Endothelial cell of umbilical vein (primary cell): Measurements from ENCODE around the gene AK6. TPM values are rescaled to one million over a fixed set of nuclear protein-coding genes. Genes with fewer than 3 reads are reported as not detected.

Experiments
- BruUV-seq: library from RNA; stranded (reverse); fragments of 400-500 nt; replicated peaks from 2 replicates; lab custom pipeline; 2021; lab: Mats Ljungman, UMichigan
- CTCF ChIA-PET: fragments of 300-600, 350-600 bp; sonication (Branson Sonifier 250); formaldehyde crosslinking; loops from one replicate; lab custom pipeline; 2021; ENCODE audit warnings: antibody characterized with exemption, inconsistent platforms; lab: Charles Lee
- POLR2A ChIA-PET: fragments of 300-600, 350-600 bp; sonication (Branson Sonifier 250); formaldehyde crosslinking; loops from one replicate; lab custom pipeline; 2021; ENCODE audit warnings: antibody characterized with exemption, inconsistent platforms; lab: Charles Lee
- DNase-seq: peaks from one replicate; pipeline ENCODE4 v3.0.0-alpha.2; 2011; ENCODE audit warnings: low read depth, low spot score
- FAIRE-seq: peaks from 2 replicates; lab custom pipeline; 2011; peaks lifted over from hg19 to GRCh38; lab: Jason Lieb, UNC
- H2AFZ ChIP-seq: 2 replicates; pipeline ENCODE4 v1.6.0; 2012; ENCODE audit warnings: low read depth, low read length, control low read depth, inconsistent platforms
- H3K27ac ChIP-seq: 2 replicates; pipeline ENCODE4 v1.5.1; 2011; ENCODE audit warnings: low read depth, mild to moderate bottlenecking, control low read depth, low read length, moderate library complexity; ENCODE audit not compliant: insufficient read depth
- H3K27me3 ChIP-seq, 2 experiments: 2 replicates each; pipeline versions ENCODE4 v1.6.0 to v1.6.1; 2011; ENCODE audit warnings: low read length in 2 of 2, mixed read lengths in 1 of 2; ENCODE audit not compliant: control insufficient read depth in 2 of 2, insufficient read depth in 2 of 2
- H3K36me3 ChIP-seq, 2 experiments: 2 replicates in 1 of 2; 3 replicates in 1 of 2; pipeline ENCODE4 v1.5.1; 2011; ENCODE audit warnings: low read length in 2 of 2, mild to moderate bottlenecking in 1 of 2, moderate library complexity in 1 of 2; ENCODE audit not compliant: control insufficient read depth in 2 of 2, insufficient read depth in 2 of 2; ENCODE audit errors: extremely low read depth in 1 of 2
- H3K4me1 ChIP-seq: 3 replicates; pipeline ENCODE4 v1.5.1; 2011; ENCODE audit warnings: mild to moderate bottlenecking, low read length; ENCODE audit not compliant: control insufficient read depth, insufficient read depth; ENCODE audit errors: extremely low read depth
- H3K4me2 ChIP-seq: 2 replicates; pipeline ENCODE4 v1.6.1; 2011; ENCODE audit warnings: low read length, control low read depth, mixed read lengths; ENCODE audit not compliant: insufficient read depth
- H3K4me3 ChIP-seq, 3 experiments: fragments of 200-600 bp in 1 of 3; sonication (generic), shearing (Covaris generic) in 1 of 3; replicated peaks in 1 of 3; 2 replicates each; pipeline ENCODE4 v1.5.1; 2011 to 2016; ENCODE audit warnings: control low read depth in 3 of 3, low read length in 3 of 3, mild to moderate bottlenecking in 2 of 3, inconsistent platforms in 1 of 3, low read depth in 1 of 3, moderate library complexity in 1 of 3; ENCODE audit not compliant: insufficient read depth in 1 of 3
- H3K79me2 ChIP-seq: 2 replicates; pipeline ENCODE4 v1.6.0; 2012; ENCODE audit warnings: low read length, inconsistent platforms; ENCODE audit not compliant: control insufficient read depth, insufficient read depth
- H3K9ac ChIP-seq: replicated peaks from 2 replicates; pipeline ENCODE3; 2011; ENCODE audit warnings: low read length, control low read depth; ENCODE audit not compliant: insufficient read depth; ENCODE audit errors: extremely low read depth
- H3K9me1 ChIP-seq: replicated peaks from 3 replicates; pipeline ENCODE4 v1.6.0; 2011; ENCODE audit warnings: mild to moderate bottlenecking, low read length; ENCODE audit not compliant: control insufficient read depth, insufficient read depth; ENCODE audit errors: extremely low read depth
- H3K9me3 ChIP-seq: replicated peaks from 2 replicates; pipeline ENCODE4 v1.5.1; 2012; ENCODE audit warnings: low read length, inconsistent platforms; ENCODE audit not compliant: control insufficient read depth, insufficient read depth
- H4K20me1 ChIP-seq: replicated peaks from 2 replicates; pipeline ENCODE3; 2011; ENCODE audit warnings: mild to moderate bottlenecking, low read length; ENCODE audit not compliant: control insufficient read depth, insufficient read depth; ENCODE audit errors: extremely low read depth
- CTCF ChIP-seq, 2 donors: IDR thresholded peaks; 1 replicate in 1 of 2; 2 replicates in 1 of 2; pipeline ENCODE4 v1.5.1; 2011; ENCODE audit warnings: low read length in 2 of 2, mild to moderate bottlenecking in 2 of 2, moderate library complexity in 2 of 2, control low read depth in 1 of 2, inconsistent platforms in 1 of 2, low read depth in 1 of 2; ENCODE audit not compliant: insufficient read depth in 1 of 2; ENCODE audit errors: extremely low read depth in 1 of 2
- EZH2 ChIP-seq: IDR thresholded peaks from 2 replicates; pipeline ENCODE4 v1.6.1; 2012; ENCODE audit warnings: borderline replicate concordance, low read depth, mild to moderate bottlenecking, moderate library complexity, low read length, inconsistent platforms; ENCODE audit not compliant: severe bottlenecking
- FOS ChIP-seq: IDR thresholded peaks from 2 replicates; pipeline ENCODE4 v1.6.1; 2011; ENCODE audit warnings: mild to moderate bottlenecking, low read length, moderate library complexity, borderline replicate concordance; ENCODE audit not compliant: insufficient read depth
- GATA2 ChIP-seq: IDR thresholded peaks from 2 replicates; pipeline ENCODE4 v1.7.0; 2011; ENCODE audit warnings: low read depth, mild to moderate bottlenecking, moderate library complexity, mixed read lengths, low read length; ENCODE audit not compliant: insufficient read length, insufficient read depth
- JUN ChIP-seq: IDR thresholded peaks from 2 replicates; pipeline ENCODE4 v1.6.1; 2011; ENCODE audit warnings: borderline replicate concordance, low read depth; ENCODE audit not compliant: insufficient read length, insufficient read depth
- MAX ChIP-seq: IDR thresholded peaks from 2 replicates; pipeline ENCODE4 v1.6.1; 2011; ENCODE audit not compliant: insufficient read depth, insufficient read length
- MYC ChIP-seq: IDR thresholded peaks from one replicate; pipeline ENCODE4 v1.6.1; 2011; ENCODE audit warnings: mild to moderate bottlenecking, low read depth, low read length
- POLR2A ChIP-seq: IDR thresholded peaks from 2 replicates; pipeline ENCODE4 v1.6.1; 2012; ENCODE audit warnings: low read depth, mild to moderate bottlenecking, control low read depth, low read length
- POLR2AphosphoS5 ChIP-seq: IDR thresholded peaks from 2 replicates; pipeline ENCODE4 v1.6.1; 2012; ENCODE audit warnings: low read depth, mild to moderate bottlenecking, control low read depth, low read length, moderate library complexity; ENCODE audit not compliant: insufficient read depth
- dilution Hi-C: fragments of 300-500 bp; cut with MboI; formaldehyde crosslinking; loops from one replicate; pipeline ENCODE4 v1.15.0; 2019; ENCODE audit warnings: low sequenced_read_pairs; ENCODE audit not compliant: extremely low pct_ligation_motif_present
- intact Hi-C: fragments of 100-400 bp; cut with micrococcal nuclease; formaldehyde crosslinking; loops from one replicate; pipeline ENCODE4 v1.10.0; 2022
- polyA plus RNA-seq, 4 experiments: library from polyadenylated mRNA; depleted of rRNA in 3 of 4; stranded (reverse) in 3 of 4; unstranded in 1 of 4; fragments of >200 nt; gene quantifications; 2 replicates each; pipeline versions ENCODE4 v1.2.1 to v1.2.3, GENCODE V29; 2011 to 2012; ENCODE audit warnings: missing spikeins in 1 of 4
- total RNA-seq: library from RNA; stranded (reverse); gene quantifications from 2 replicates; pipeline ENCODE4 v1.2.3, GENCODE V29; 2021

Gene AK6
- total and polyA plus RNA-seq, 2 donors (not counting 3 experiments of a cell fraction or from before 2014, with no cell fraction given): 13.2 to 30.1 TPM

- H4K20me1 ChIP-seq: no peaks in the 10 kb centered on the region
- H3K36me3 ChIP-seq: no peaks in the 10 kb centered on the region
- no peak for DNase-seq
- H3K27ac ChIP-seq: no peak overlapping the region
- ChIA-PET CTCF (interaction anchor here (0.6 to 0.9 kb wide), 2 partner anchors 31 to 35 kb away, joined by 3 read pairs; no protein-coding TSS in a partner anchor), POLR2A (no interaction called here)
- H3K27me3 ChIP-seq: no peaks in the 10 kb centered on the region
- intact Hi-C loops: no loop called here
- H3K9me1 ChIP-seq: no peaks in the 10 kb centered on the region
- no peak overlapping the region for H3K4me3 ChIP-seq
- FAIRE-seq: no peak
- H3K4me2 ChIP-seq: no peak overlapping the region
- H3K9me3 ChIP-seq: no peaks in the 10 kb centered on the region
- BruUV-seq: no TSS peak
- no peak overlapping the region for H2AFZ ChIP-seq
- H3K79me2 ChIP-seq: no peaks in the 10 kb centered on the region
- H3K4me1 ChIP-seq: no peaks in the 10 kb centered on the region
- TF ChIP-seq FOS: no peak
- TF ChIP-seq CTCF (IDR thresholded peaks at IDR 0.05; ENCODE audit: extremely low read depth in 1 of 2, insufficient read depth in 1 of 2, low read depth in 1 of 2, low read length in 2 of 2): no peak
- TF ChIP-seq POLR2AphosphoS5: no peak
- no peak for TF ChIP-seq POLR2A
- no peak for TF ChIP-seq JUN
- TF ChIP-seq GATA2: no peak
- no peak for TF ChIP-seq MAX
- TF ChIP-seq MYC: no peak
- no peak for TF ChIP-seq EZH2
- dilution Hi-C loops: no loop called here
- H3K9ac ChIP-seq: no peak overlapping the region
Measured at GRCh38 chr5:69315972-69316371, 53.3 kb downstream of the AK6 start.
